ENCODE measurements around the gene TIMP2. TPM values are rescaled to one million over a fixed set of nuclear protein-coding genes. Genes with fewer than 3 reads are reported as not detected.

TIMP2 gene
- total and polyA plus RNA-seq, 2 of the 8 experiments (the other 6 are each of a cell fraction or from before 2014, with no cell fraction given): 18.2 to 43.3 TPM

DNA sequence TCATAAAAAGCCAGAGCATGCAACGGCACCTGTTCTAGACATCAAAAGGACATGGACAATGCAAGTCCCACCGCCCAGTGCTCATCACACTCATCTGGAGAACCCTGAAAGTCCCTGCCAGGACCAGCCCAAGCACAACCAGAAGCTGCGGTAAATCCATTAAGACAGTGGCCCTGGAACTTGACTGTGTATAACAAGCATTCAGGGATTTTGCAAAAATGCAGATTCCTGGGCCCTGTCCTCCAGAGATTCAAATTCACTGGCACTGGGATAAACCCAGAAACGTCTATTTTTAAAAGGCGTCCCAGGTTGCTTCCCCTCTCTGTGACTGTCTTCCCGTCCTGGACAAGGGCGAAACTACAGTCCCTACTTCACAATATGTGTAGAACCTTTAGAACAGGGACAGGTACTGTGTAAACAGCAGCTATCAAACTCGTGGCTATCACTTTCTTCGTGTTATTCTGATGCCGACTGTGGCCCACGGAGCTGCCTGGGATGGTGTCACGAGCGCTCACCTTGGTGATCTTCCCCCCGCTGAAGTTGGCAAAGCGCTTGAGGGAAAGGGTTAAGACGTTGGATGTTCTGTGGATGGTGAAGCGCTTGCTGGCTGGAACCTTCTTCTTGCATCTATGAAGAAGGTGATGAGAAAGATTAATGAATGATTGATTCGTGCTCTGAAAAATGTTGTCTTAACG is 106.9 kb downstream of the TIMP2 start (continued):
- TF ChIP-seq, protein P1, sequence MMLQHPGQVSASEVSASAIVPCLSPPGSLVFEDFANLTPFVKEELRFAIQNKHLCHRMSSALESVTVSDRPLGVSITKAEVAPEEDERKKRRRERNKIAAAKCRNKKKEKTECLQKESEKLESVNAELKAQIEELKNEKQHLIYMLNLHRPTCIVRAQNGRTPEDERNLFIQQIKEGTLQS (IDR thresholded peaks at IDR 0.05; ENCODE audit: insufficient read depth, low read depth, low read length): no peak
- TF ChIP-seq BCL11A (IDR thresholded peaks at IDR 0.05; ENCODE audit: low read depth in 2 of 2, low read length in 2 of 2) (no peak), KDM4A (IDR thresholded peaks at IDR 0.05; ENCODE audit: low read depth, low read length, severe bottlenecking) (no peak), POU5F1 (IDR thresholded peaks at IDR 0.05; ENCODE audit: low read depth, low read length) (no peak), ASH2L (IDR thresholded peaks at IDR 0.05; ENCODE audit: low read length) (no peak), EP300 (IDR thresholded peaks at IDR 0.05; ENCODE audit: borderline replicate concordance in 1 of 2, low read depth in 2 of 2, low read length in 2 of 2) (no peak), HDAC6 (IDR thresholded peaks at IDR 0.05; ENCODE audit: low read depth, low read length) (no peak)
- TF ChIP-seq, protein P2, sequence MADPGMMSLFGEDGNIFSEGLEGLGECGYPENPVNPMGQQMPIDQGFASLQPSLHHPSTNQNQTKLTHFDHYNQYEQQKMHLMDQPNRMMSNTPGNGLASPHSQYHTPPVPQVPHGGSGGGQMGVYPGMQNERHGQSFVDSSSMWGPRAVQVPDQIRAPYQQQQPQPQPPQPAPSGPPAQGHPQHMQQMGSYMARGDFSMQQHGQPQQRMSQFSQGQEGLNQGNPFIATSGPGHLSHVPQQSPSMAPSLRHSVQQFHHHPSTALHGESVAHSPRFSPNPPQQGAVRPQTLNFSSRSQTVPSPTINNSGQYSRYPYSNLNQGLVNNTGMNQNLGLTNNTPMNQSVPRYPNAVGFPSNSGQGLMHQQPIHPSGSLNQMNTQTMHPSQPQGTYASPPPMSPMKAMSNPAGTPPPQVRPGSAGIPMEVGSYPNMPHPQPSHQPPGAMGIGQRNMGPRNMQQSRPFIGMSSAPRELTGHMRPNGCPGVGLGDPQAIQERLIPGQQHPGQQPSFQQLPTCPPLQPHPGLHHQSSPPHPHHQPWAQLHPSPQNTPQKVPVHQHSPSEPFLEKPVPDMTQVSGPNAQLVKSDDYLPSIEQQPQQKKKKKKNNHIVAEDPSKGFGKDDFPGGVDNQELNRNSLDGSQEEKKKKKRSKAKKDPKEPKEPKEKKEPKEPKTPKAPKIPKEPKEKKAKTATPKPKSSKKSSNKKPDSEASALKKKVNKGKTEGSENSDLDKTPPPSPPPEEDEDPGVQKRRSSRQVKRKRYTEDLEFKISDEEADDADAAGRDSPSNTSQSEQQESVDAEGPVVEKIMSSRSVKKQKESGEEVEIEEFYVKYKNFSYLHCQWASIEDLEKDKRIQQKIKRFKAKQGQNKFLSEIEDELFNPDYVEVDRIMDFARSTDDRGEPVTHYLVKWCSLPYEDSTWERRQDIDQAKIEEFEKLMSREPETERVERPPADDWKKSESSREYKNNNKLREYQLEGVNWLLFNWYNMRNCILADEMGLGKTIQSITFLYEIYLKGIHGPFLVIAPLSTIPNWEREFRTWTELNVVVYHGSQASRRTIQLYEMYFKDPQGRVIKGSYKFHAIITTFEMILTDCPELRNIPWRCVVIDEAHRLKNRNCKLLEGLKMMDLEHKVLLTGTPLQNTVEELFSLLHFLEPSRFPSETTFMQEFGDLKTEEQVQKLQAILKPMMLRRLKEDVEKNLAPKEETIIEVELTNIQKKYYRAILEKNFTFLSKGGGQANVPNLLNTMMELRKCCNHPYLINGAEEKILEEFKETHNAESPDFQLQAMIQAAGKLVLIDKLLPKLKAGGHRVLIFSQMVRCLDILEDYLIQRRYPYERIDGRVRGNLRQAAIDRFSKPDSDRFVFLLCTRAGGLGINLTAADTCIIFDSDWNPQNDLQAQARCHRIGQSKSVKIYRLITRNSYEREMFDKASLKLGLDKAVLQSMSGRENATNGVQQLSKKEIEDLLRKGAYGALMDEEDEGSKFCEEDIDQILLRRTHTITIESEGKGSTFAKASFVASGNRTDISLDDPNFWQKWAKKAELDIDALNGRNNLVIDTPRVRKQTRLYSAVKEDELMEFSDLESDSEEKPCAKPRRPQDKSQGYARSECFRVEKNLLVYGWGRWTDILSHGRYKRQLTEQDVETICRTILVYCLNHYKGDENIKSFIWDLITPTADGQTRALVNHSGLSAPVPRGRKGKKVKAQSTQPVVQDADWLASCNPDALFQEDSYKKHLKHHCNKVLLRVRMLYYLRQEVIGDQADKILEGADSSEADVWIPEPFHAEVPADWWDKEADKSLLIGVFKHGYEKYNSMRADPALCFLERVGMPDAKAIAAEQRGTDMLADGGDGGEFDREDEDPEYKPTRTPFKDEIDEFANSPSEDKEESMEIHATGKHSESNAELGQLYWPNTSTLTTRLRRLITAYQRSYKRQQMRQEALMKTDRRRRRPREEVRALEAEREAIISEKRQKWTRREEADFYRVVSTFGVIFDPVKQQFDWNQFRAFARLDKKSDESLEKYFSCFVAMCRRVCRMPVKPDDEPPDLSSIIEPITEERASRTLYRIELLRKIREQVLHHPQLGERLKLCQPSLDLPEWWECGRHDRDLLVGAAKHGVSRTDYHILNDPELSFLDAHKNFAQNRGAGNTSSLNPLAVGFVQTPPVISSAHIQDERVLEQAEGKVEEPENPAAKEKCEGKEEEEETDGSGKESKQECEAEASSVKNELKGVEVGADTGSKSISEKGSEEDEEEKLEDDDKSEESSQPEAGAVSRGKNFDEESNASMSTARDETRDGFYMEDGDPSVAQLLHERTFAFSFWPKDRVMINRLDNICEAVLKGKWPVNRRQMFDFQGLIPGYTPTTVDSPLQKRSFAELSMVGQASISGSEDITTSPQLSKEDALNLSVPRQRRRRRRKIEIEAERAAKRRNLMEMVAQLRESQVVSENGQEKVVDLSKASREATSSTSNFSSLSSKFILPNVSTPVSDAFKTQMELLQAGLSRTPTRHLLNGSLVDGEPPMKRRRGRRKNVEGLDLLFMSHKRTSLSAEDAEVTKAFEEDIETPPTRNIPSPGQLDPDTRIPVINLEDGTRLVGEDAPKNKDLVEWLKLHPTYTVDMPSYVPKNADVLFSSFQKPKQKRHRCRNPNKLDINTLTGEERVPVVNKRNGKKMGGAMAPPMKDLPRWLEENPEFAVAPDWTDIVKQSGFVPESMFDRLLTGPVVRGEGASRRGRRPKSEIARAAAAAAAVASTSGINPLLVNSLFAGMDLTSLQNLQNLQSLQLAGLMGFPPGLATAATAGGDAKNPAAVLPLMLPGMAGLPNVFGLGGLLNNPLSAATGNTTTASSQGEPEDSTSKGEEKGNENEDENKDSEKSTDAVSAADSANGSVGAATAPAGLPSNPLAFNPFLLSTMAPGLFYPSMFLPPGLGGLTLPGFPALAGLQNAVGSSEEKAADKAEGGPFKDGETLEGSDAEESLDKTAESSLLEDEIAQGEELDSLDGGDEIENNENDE (IDR thresholded peaks at IDR 0.05; ENCODE audit: insufficient replicate concordance, low read length): no peak

Data from H1 (cell line).